GM19193 (cell line): Measurements from ENCODE around the gene ARV1.

Source experiments
- POLR2A ChIP-seq: IDR thresholded peaks from 4 replicates; pipeline ENCODE4 v1.6.1; 2011; ENCODE audit not compliant: insufficient read depth, insufficient read length; ENCODE audit errors: extremely low read depth

ARV1 gene

DNA sequence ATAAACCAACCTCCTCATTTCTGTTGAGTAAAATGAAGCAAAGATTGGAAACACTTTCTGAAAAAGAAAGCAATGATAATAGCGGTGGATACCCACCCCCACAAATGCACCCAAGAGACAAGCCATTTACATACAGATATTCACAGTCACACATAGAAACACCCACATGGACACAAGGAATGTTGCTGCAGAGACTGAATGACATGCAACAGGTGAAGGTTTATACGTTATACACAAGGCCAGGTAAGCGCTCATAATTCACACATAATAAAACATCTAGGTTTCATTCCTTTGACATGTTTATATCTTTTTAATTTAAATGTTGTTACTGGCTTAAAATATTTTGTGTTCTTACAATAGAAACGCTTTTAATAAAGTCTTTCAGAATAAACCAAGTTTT is 21.3 kb downstream of the ARV1 start:
- no peak for TF ChIP-seq POLR2A

DNA sequence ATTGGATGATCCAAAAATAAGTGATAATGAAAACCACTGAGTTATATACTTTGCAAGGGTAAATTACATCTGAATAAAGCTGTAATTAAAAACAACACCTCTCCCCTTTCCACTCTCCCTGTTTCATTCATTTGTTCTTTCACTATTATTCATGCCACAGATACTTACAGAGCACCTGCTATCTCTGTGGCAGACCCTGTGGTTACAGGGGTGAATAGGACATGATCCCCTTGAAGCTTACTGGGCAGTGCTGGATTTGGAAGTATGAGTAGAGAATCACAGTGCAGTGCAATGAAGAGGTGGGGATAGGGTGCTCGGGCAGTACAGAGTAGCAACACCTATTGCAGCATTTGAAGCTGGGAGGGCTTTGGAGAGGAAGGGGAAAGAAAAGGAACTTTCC is 21.7 kb downstream of the ARV1 start:
- no peak for TF ChIP-seq POLR2A

DNA sequence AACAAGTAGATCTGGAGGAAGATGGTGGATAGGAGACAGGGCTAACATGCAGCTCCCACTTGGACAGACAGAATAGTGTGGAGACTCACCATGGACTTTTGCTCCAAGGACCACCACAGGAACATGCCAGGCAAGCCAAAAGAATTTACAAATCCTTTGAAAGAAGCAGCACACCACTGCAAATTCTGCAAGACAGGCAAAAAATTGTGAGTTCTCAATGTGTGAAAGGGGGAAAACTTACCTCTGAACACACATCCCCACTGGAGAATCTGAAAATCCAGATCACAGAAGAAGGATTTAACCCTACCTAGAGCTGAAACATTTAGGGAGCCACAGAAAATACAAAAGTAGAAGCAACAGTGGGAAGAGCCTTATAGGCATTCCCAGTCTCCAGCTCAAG is 23.0 kb downstream of the ARV1 start:
- no peak for TF ChIP-seq POLR2A

DNA sequence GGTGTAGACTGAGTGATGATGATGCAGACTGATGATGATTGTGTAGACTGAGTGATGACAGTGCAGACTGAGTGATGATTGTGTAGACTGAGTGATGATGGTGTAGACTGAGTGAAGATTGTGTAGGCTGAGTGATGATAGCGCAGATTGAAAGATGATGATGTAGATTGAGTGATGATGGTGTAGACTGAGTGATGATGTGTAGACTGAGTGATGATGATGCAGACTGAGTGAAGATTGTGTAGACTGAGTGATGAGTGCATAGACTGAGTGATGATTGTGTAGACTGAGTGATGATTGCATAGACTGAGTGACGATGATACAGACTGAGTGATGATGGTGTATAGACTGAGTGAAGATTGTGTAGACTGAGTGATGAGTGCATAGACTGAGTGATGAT is 32.5 kb downstream of the ARV1 start:
- TF ChIP-seq POLR2A, result no peak

DNA sequence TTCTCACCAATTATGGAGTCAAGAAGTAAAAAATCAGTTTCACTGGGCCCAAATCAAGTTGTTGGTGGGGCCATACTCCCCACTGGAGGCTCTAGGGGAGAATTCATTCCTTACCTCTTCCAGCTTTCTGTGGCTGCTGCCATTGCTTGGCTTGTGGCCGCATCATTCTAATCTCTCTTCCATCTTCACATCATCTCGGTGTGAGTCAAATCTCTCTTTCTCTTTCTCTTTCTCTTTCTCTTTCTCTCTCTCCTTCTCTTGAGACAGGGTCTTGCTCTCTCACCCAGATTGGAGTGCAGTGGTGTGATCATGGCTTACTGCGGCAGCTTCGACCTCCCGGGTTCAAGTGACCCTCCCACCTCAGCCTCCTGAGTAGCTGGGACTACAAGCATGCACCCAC is 33.1 kb downstream of the ARV1 start:
- TF ChIP-seq POLR2A, result no peak

DNA sequence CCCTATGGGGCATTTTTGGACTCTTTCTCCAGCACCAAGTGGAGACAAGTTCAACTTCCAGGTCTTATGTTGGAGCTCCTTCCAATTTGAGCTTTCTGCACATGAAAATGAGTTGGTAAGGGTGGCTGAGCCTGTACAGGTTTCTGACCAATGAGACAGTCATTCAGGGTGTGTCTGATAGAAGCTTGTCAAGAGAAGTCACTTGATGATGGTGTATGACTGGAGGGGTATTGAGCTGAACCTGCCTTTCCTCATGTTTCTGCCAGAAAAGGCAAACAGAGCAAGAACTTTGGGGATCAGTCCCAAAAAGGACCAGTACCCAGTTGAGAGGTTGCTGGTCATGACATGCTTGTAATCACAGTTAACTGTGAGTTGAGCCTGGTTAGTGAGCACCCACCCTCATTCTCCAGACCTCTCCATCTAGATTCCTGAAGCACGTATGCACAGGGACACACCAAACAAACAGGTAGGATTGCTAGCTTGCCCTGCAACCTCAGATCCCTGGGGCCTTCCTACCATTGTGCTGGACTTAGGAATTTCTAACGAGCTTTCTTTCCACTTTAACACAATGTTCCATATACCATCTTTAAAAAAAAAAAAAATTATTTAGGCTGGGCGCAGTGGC is 34.6 kb downstream of the ARV1 start:
- TF ChIP-seq POLR2A, result no peak

DNA sequence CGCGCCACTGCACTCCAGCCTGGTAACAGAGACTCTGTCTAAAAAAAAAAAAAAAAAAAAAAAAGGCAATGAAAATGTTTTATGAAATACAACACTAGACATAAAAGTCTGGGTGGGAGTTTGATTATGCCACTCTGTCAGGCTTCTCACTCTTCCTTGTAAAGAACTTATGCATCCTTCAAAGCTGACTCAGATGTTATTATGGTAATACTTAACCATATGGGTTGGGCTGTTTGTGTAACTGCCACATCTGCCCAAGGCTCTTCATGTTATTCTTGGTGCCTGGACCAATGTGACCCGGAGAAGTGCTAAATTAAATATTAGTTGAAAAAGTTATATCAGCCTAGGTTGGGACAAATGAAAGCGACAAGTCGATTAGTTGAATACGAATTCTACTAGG is 37.3 kb downstream of the ARV1 start:
- TF ChIP-seq POLR2A, result no peak

DNA sequence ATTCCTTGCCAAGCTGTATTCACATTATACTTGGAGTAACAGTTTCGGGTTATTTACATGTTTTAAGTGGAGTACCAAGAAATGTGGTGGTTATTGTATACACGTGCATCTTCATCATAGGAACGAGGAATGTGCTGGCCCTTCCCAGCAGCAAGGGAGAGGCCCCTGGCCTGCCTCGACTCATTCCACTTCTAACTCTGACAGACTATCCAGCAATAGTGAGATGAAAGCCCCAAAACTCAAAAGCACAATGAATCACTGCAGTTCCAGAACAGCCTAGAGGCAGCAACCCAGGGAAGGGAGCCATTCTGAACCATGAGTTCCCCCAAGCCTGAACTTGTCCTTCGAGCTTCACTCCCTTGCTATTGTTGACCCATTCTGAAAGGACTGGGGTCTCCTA is 38.1 kb downstream of the ARV1 start:
- TF ChIP-seq POLR2A, result no peak

DNA sequence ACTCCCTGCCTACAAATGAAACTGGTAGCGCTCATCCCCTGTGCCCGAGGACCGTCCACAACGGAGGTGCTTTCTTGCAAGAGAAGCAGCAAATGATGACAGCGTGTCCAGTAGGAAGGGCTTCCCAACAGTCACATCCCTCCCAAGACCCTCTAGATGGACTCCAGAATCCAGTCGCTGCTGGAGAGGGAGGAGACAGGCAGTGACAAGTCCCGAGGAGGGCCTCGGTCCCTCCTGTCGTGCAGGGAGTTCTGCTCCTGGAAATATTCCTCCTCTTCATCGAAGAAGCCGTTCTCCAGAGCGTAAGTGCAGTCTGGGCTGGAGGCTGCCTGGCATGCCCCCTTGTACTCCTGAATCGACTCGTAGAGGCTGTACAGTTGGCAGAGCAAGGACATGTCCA is 40.8 kb downstream of the ARV1 start:
- TF ChIP-seq POLR2A, result no peak

DNA sequence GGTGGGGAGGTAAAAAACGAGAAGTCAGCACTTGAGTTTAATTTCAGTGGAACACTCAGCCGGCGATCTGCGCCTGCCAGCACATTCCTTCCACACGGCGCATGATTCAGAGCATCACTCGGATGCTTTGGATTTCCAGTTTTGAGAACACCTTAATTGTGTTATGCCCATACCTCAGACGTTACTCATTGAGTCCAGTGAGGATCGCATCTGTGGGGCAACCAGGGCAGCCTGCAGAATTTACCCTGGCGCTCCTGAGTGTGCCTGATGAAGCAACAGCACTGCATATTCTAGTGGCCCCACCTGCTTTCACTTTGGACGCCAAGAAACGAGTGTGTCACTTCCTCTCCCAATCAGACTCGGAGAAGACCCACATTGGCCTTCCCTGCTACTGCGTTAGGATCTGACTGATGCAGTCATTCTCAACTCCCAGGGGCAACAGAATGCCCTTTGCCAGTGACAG is 41.3 kb downstream of the ARV1 start:
- TF ChIP-seq POLR2A, result no peak

DNA sequence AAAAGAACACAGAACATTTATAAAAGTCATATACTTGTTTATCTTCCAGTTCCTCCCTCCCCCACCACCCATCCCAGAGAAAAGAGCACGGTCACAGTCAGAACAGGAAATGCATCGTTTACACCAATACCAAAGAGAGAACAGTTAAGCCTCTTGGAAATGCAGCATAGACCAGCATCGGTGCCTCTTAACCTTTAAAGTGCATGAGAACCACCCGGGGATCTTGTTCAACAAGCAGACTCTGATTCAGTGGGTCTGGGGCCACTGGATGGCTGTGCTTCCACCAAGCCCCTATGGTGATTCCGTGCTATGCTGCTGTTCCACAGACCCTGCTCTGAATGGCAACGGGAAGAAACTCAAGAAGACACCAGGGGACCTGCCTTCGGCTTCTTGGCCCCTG is 41.9 kb downstream of the ARV1 start:
- no peak for TF ChIP-seq POLR2A

DNA sequence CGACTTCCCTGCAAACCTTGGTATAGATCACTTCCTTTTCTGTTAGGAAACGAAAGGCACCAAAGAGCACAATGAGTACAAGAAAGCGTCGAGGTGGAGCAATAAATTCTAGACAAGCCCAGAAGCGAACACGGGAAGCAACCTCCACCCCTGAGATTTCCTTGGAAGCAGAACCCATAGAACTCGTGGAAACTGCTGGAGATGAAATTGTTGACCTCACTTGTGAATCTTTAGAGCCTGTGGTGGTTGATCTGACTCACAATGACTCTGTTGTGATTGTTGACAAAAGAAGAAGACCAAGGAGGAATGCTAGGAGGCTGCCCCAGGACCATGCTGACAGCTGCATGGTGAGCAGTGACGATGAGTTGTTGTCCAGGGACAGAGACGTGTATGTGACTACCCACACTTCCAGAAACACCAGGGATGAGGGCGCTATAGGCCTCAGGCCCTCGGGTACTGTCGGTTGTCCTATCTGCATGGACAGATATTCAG is 42.7 kb downstream of the ARV1 start:
- no peak for TF ChIP-seq POLR2A

DNA sequence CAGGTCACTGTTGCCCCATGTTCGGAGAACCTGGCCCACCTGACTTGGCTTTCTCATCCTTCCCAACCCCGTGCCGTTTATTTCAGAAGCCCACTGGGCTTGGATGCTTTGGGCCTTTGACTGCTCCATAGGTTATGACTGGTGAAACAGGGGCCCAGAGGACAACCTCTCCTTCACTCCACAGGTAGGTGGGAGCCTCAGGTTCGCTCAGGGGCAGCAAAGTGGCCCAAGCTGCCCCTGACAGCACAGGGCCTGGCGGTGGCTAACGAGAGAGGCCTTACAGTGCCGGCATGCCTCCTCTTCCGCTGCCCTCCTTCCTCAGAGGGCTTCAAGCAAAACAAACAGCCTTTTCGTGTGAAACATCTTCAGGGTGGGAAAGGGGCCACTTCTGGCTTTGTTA is 44.3 kb downstream of the ARV1 start:
- TF ChIP-seq POLR2A, result no peak

DNA sequence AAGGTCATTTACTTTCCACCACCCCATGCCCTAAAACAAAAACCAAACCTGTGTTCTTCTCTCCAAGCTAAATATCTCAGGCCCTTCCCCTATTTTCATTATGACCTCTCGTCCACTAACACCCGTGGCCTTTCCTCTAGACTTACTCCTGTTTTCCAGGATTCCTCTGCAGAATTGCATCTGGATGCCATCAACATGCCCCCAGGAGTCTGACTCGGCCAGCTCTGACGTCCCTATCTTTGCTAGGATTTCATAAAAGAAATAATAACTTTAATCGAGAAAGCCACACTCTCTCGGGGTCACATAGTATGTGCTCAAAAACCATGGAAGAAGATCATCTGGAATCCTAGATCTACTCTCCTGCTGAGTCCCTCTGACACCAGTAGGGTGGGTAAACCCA is 47.7 kb downstream of the ARV1 start:
- no peak for TF ChIP-seq POLR2A

DNA sequence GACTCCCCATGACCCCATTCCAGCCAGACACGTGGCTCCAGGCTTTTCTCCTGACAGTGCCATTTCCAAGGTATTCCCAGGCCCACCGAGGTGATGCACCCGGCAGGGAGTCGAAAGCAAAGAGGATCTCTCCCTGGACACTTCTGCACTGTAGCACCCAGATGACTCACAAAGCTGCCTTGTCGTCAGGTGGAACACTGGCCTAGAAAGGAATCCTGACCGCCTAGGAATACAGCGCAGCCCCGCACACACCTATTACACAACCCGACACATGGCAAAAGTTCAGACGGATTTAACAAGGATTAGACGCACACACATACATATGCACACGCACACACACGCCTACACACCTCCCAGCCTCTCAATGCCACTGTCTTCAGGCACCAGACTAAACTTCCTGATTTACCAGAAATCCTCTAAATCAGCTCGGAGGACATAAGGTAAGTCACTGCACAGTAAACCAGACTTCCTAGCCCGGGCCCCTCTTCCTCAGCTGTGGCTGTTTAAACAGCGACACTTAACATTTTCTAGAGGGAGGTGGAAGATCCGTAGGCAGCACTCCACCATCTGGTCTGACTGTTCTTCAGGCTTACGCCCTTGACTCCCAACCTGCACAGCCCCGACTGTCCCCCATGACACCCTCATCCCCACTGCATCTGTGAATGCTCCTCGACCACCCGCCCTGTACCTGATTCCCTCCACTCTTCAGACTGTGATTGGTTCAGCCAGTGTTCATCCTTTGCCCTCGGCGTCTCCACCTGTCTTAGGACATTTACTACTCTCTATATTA is 48.4 kb downstream of the ARV1 start:
- TF ChIP-seq POLR2A, result no peak

DNA sequence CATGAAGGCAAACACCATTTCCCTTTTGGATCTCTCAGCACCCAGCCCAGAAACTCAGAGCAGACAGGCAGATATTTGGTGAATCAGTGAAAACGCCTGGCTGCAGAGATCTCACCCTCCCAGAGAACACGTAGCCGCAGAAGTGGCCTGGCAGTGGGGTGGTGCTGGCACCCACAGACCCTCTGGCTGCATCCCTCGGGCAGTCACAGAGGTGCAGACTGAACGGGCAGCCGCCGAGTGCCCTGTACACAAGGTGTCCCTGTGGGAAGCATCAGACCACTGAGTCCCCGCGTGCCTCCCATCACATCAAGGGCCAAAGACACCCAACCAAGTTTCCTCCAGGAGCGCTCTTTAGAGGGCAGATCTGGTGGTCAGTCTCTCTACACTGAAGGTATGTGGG is 49.1 kb downstream of the ARV1 start:
- no peak for TF ChIP-seq POLR2A
